IPS-20b (cell line): Measurements from ENCODE around the gene NLGN4X.

Experiments used
- H3K27ac ChIP-seq: one replicate; pipeline ENCODE4 v1.5.1; 2013; ENCODE audit warnings: low read length
- H3K27me3 ChIP-seq: 2 replicates; pipeline ENCODE4 v1.6.1; 2013; ENCODE audit warnings: mild to moderate bottlenecking, low read length, inconsistent platforms; ENCODE audit not compliant: insufficient read depth
- H3K36me3 ChIP-seq: 2 replicates; pipeline ENCODE4 v1.6.1; 2013; ENCODE audit warnings: low read depth, mild to moderate bottlenecking, inconsistent platforms, low read length, moderate library complexity; ENCODE audit not compliant: insufficient read depth
- H3K4me1 ChIP-seq: 2 replicates; pipeline ENCODE4 v1.6.1; 2013; ENCODE audit warnings: mild to moderate bottlenecking, control low read depth, inconsistent platforms, low read length, moderate library complexity; ENCODE audit not compliant: insufficient read depth
- H3K4me3 ChIP-seq: 2 replicates; pipeline ENCODE4 v1.5.1; 2013; ENCODE audit warnings: mild to moderate bottlenecking, low read length, inconsistent platforms
- H3K9ac ChIP-seq: 2 replicates; pipeline ENCODE4 v1.6.1; 2013; ENCODE audit warnings: low read depth, mild to moderate bottlenecking, inconsistent platforms, low read length, moderate library complexity
- H3K9me3 ChIP-seq: 2 replicates; pipeline ENCODE4 v1.6.1; 2013; ENCODE audit warnings: mild to moderate bottlenecking, low read depth, low read length, inconsistent platforms; ENCODE audit not compliant: insufficient read depth

NLGN4X gene

GRCh38 chrX:6149060-6149872 lies 79.4 kb downstream of the NLGN4X start:
- no peak overlapping the region for H3K4me3 ChIP-seq
- H3K4me1 ChIP-seq = no peaks in the 10 kb centered on the region
- H3K9ac ChIP-seq = no peak overlapping the region
- no peak overlapping the region for H3K27ac ChIP-seq
- H3K27me3 ChIP-seq = no peaks in the 10 kb centered on the region
- H3K36me3 ChIP-seq = peaks cover 30% of the 10 kb centered on the region; the same call in 1 of the 2 replicates
- no peaks in the 10 kb centered on the region for H3K9me3 ChIP-seq

DNA sequence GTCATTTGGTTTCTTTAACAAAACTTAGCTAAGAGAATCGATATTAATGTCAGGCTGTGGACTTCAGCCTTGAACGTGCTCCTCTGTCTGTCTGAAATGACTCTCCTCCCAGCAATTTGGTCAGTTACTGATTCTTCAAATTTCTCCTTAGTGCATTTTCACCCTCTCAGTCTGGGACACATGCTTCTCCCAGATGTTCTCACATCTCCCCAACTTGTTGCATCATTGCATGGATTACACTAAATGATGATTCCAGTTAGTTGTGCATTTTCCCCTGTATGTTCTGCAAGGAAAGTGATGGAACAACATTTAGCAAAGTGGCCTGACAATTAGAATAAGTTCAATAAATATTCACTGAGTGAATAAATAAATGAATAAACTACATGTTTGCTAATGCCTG lies 94.4 kb downstream of the NLGN4X start:
- Histone ChIP-seq H3K27me3 (no peaks in the 10 kb centered on the region), H3K27ac (no peak overlapping the region), H3K4me1 (no peaks in the 10 kb centered on the region), H3K4me3 (no peak overlapping the region), H3K9me3 (no peaks in the 10 kb centered on the region), H3K9ac (no peak overlapping the region), H3K36me3 (peaks cover 44% of the 10 kb centered on the region; the same call in 1 of the 2 replicates)

DNA sequence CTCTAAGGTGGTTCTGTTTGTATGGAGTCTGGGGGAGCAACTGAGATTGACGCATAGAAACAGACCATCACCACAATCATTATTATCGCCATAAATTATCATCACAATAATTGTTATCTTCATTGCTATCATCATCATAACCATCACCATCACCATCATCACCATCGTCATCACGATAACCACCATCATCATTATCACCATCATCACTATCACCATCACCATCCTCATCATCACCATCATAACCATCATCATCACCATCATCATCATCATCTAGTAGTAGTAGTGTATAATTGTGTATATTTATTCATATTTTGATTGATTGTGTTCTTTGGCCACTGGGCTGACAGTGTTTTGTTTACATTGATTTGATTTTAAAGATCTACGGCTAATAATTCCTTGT lies 95.7 kb downstream of the NLGN4X start:
- H3K9ac ChIP-seq = no peak overlapping the region
- H3K27ac ChIP-seq = no peak overlapping the region
- no peaks in the 10 kb centered on the region for H3K27me3 ChIP-seq
- H3K36me3 ChIP-seq = peaks cover 35% of the 10 kb centered on the region; the same call in 1 of the 2 replicates
- H3K4me3 ChIP-seq = no peak overlapping the region
- H3K4me1 ChIP-seq = no peaks in the 10 kb centered on the region
- no peaks in the 10 kb centered on the region for H3K9me3 ChIP-seq

DNA sequence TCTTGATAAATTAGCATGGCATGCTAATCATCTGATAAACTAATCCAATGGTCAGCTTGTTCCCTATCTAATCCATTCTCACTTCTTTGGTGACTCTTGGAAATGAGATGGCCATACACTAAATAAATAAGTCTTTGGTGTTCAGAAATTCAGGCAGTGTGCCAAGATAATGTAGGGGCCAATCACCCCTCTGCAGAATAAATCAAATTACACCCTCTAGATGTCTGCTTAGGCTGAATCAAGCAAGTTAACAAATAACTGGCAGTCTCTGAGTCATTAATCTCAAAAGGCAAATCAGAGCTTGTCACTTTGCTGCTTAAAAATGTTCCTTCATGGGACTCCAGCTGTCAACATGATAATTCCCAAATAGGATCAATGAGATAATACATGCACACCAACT lies 97.4 kb downstream of the NLGN4X start:
- H3K9ac ChIP-seq = no peak overlapping the region
- no peak overlapping the region for H3K27ac ChIP-seq
- no peaks in the 10 kb centered on the region for H3K27me3 ChIP-seq
- H3K9me3 ChIP-seq = no peaks in the 10 kb centered on the region
- H3K4me3 ChIP-seq = no peak overlapping the region
- no peaks in the 10 kb centered on the region for H3K4me1 ChIP-seq
- peaks cover 20% of the 10 kb centered on the region; the same call in 1 of the 2 replicates for H3K36me3 ChIP-seq

DNA sequence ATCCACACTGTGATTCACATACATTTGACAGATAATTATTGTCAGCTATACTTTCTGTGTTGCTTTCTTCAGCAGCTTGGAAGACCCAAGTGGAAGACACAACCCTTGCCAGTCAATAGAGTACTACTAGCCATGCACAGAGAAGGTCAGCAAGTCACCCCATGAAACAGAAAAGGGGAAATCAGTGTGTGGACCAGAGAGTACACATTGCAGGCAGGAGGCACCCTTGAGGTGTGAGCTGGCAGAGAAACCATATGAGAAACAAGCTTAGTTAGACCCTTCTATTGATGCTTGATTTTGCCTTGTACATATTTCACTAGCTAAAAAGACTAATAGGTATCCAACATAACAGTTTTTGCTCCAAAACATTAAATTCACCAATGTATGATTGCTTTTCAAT lies 99.5 kb downstream of the NLGN4X start:
- no peaks in the 10 kb centered on the region for H3K4me1 ChIP-seq
- no peak overlapping the region for H3K27ac ChIP-seq

GRCh38 chrX:6120329-6120728 lies 108.3 kb downstream of the NLGN4X start:
- Histone ChIP-seq H3K36me3 (no peaks in the 10 kb centered on the region), H3K27me3 (no peaks in the 10 kb centered on the region), H3K9ac (no peak overlapping the region), H3K9me3 (no peaks in the 10 kb centered on the region), H3K4me1 (peaks cover 3% of the 10 kb centered on the region; the same call in 1 of the 2 replicates), H3K4me3 (no peak overlapping the region), H3K27ac (no peak overlapping the region)

More for the DNA sequence above, 99.5 kb downstream of the NLGN4X start:
- Histone ChIP-seq H3K27me3 (no peaks in the 10 kb centered on the region), H3K9ac (no peak overlapping the region), H3K36me3 (peaks cover 15% of the 10 kb centered on the region; the same call in 1 of the 2 replicates), H3K9me3 (no peaks in the 10 kb centered on the region), H3K4me3 (no peak overlapping the region)

- no peak overlapping the region for H3K9ac ChIP-seq
- peaks cover 4% of the 10 kb centered on the region; the same call in 1 of the 2 replicates for H3K36me3 ChIP-seq
- H3K4me1 ChIP-seq = peaks cover 12% of the 10 kb centered on the region
- no peaks in the 10 kb centered on the region for H3K9me3 ChIP-seq
- no peaks in the 10 kb centered on the region for H3K27me3 ChIP-seq
- H3K4me3 ChIP-seq = no peak overlapping the region
- no peak overlapping the region for H3K27ac ChIP-seq
Measured at GRCh38 chrX:6095469-6095868, 133.2 kb downstream of the NLGN4X start.

DNA sequence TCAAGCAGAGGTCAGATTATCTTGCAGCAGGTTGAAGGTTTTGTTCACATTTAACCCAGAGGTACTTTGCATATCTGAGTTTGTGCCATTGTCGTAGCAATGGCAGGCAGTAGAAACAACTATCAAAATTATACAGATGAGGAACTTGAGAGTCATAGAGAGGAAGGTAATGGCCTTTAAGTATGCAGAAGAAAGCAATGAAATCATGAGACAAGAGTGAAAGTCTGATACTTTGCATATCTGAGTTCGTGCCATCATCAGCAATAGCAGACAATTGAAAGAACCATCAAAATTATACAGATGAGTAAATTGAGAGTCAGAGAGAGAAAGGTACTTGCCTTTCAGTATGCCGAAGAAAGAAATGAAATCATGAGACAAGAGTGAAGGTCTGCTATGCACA lies 154.1 kb downstream of the NLGN4X start:
- Histone ChIP-seq H3K36me3 (no peaks in the 10 kb centered on the region), H3K9ac (no peak overlapping the region), H3K4me3 (no peak overlapping the region), H3K27ac (no peak overlapping the region), H3K4me1 (no peaks in the 10 kb centered on the region), H3K27me3 (no peaks in the 10 kb centered on the region), H3K9me3 (no peaks in the 10 kb centered on the region)

DNA sequence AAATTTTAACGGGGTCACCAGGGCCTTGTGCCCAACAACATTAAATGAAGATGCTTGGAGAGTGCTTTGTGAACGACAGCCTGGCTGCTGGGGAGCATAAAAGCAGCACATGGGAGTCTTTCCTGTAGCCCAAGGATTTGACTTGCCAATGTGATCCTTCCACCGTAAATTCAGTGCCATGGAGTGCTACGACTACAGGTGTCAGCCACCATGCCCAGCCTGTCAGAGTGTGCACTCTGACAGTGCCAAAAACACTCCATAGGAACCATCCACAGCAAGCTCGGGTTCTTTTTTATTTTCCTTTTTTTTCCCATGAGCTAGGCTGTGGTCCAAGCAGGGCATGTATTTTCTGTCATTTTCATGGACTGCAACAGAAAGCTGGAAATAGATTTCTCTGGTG lies 156.9 kb downstream of the NLGN4X start:
- H3K4me1 ChIP-seq = no peaks in the 10 kb centered on the region

GRCh38 chrX:6067600-6067999 lies 161.1 kb downstream of the NLGN4X start:
- H3K36me3 ChIP-seq = no peaks in the 10 kb centered on the region
- H3K27me3 ChIP-seq = no peaks in the 10 kb centered on the region
- H3K4me3 ChIP-seq = no peak overlapping the region
- H3K9me3 ChIP-seq = no peaks in the 10 kb centered on the region
- H3K27ac ChIP-seq = no peak overlapping the region
- no peaks in the 10 kb centered on the region for H3K4me1 ChIP-seq
- no peak overlapping the region for H3K9ac ChIP-seq

More for the DNA sequence above, 156.9 kb downstream of the NLGN4X start:
- Histone ChIP-seq H3K27me3 (no peaks in the 10 kb centered on the region), H3K9ac (no peak overlapping the region), H3K36me3 (no peaks in the 10 kb centered on the region), H3K27ac (no peak overlapping the region), H3K9me3 (no peaks in the 10 kb centered on the region), H3K4me3 (no peak overlapping the region)

DNA sequence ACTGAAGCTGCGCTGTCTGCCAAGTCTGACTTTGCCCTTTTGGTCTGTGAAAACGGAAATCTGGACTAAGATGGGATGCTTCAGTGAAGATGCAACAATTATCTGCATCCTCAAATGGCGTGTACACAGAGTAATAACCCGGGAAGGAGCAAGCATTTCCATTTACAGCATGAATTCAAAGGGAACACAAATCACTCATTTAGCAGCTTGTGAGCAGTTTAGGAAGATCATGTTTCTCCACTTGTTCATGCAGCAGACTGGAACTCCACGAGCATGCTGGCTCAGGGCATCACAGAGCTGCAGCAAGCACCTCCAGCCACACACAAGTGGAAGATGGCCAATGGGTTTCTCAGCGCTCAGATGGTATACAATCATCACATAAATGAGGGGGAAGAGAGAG lies 175.5 kb downstream of the NLGN4X start:
- Histone ChIP-seq H3K27me3 (no peaks in the 10 kb centered on the region), H3K27ac (no peak overlapping the region), H3K36me3 (peaks cover 7% of the 10 kb centered on the region; the same call in 1 of the 2 replicates), H3K4me1 (no peaks in the 10 kb centered on the region), H3K4me3 (no peak overlapping the region), H3K9me3 (no peaks in the 10 kb centered on the region), H3K9ac (no peak overlapping the region)

DNA sequence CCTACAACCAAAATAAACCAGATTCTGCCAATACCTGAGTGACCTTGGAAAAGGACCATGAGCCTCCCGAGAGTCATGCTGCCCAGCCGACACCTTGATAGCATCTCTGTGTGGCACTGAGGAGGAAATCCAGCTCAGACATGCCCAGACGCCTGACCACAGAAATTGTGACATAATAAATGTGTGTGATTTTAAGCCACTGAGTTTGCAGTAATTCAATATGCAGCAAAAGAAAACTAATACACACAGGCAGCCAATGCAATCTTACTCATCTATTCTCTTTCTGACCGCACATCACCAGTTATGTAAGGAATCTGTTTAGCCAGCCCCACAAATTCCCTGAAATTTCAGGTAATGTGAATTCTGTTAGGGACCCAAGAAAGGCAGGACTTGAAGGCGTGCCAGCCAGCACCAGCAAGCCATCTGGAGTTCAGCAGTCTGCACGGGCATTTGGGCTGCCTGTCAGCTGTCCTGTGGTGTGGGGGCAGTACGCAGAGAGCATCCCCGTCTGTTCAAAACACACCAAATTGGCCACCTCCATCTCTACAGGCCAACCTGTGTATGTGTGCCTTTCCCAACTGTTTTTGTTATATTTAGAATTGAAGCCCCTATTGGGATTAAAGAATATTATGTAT lies 176.4 kb downstream of the NLGN4X start:
- Histone ChIP-seq H3K27ac (no peak overlapping the region), H3K36me3 (peaks cover 7% of the 10 kb centered on the region; the same call in 1 of the 2 replicates)

More for the DNA sequence above, 176.4 kb downstream of the NLGN4X start:
- no peaks in the 10 kb centered on the region for H3K27me3 ChIP-seq
- H3K9me3 ChIP-seq = no peaks in the 10 kb centered on the region
- no peak overlapping the region for H3K4me3 ChIP-seq
- H3K9ac ChIP-seq = no peak overlapping the region
- no peaks in the 10 kb centered on the region for H3K4me1 ChIP-seq
